GM23338 (cell line): ENCODE data around the gene GRK5.

Experiments
- CREB1 ChIP-seq: fragments of 250-450 bp; sonication (Bioruptor Pico); IDR thresholded peaks from 2 replicates; pipeline ENCODE4 v1.5.0; 2020; ENCODE audit warnings: low read depth, mild to moderate bottlenecking, moderate library complexity
- EZH2 ChIP-seq: fragments of 200-600 bp; sonication (generic); IDR thresholded peaks from one replicate; pipeline ENCODE4 v1.8.0; 2017; ENCODE audit warnings: antibody characterized with exemption, mild to moderate bottlenecking, low read depth; ENCODE audit not compliant: unreplicated experiment
- EZH2phosphoT487 ChIP-seq: fragments of 200-600 bp; sonication (generic); IDR thresholded peaks from one replicate; pipeline ENCODE4 v1.8.1; 2018; ENCODE audit warnings: antibody characterized with exemption; ENCODE audit not compliant: unreplicated experiment
- JUNB ChIP-seq: IDR thresholded peaks from one replicate; pipeline ENCODE4 v1.6.1; 2016; ENCODE audit warnings: antibody characterized with exemption; ENCODE audit not compliant: unreplicated experiment
- POLR2AphosphoS5 ChIP-seq: IDR thresholded peaks from 2 replicates; pipeline ENCODE4 v1.6.1; 2016; ENCODE audit warnings: antibody characterized with exemption, low read depth
- ZNF114 ChIP-seq: fragments of 250-450 bp; sonication (Bioruptor Pico); IDR thresholded peaks from 2 replicates; pipeline ENCODE4 v1.5.0; 2020; ENCODE audit warnings: mild to moderate bottlenecking, moderate library complexity
- ZNF331 ChIP-seq: fragments of 250-450 bp; sonication (Bioruptor Pico); IDR thresholded peaks from 2 replicates; pipeline ENCODE4 v1.5.0; 2020; ENCODE audit warnings: low read depth, mild to moderate bottlenecking, moderate library complexity
- TF ChIP-seq, protein P1 (sequence below), 2 experiments: fragments of 200-600 bp in 1 of 2; sonication (generic) in 1 of 2; conservative IDR thresholded peaks; 2 replicates each; pipeline versions ENCODE4 v1.5.1 to v1.6.1; 2016 to 2017; ENCODE audit warnings: antibody characterized with exemption in 2 of 2, low read depth in 2 of 2, mild to moderate bottlenecking in 2 of 2, moderate library complexity in 1 of 2
- TF ChIP-seq, protein P2 (sequence below): IDR thresholded peaks from one replicate; pipeline ENCODE4 v1.6.1; 2018; ENCODE audit warnings: antibody characterized with exemption; ENCODE audit not compliant: unreplicated experiment
- TF ChIP-seq, protein P3 (sequence below): IDR thresholded peaks from 2 replicates; pipeline ENCODE4 v1.6.1; 2016; ENCODE audit warnings: antibody characterized with exemption

DNA sequence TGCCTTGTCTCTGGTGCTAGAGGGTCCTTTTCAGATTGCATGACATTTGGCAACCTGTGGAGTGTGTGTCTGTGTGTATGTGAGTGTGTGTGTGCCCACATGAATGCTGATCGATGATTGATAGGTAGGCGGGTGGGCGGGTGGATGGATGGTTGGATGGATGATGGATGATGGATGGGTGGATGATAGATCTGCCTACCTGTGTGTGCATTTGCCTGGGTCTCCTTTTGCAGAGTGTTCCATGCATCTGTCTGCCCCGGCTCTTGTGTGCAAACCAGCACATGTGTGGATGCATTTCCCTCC, 235.3 kb downstream of the GRK5 start:
- TF ChIP-seq, protein P1, sequence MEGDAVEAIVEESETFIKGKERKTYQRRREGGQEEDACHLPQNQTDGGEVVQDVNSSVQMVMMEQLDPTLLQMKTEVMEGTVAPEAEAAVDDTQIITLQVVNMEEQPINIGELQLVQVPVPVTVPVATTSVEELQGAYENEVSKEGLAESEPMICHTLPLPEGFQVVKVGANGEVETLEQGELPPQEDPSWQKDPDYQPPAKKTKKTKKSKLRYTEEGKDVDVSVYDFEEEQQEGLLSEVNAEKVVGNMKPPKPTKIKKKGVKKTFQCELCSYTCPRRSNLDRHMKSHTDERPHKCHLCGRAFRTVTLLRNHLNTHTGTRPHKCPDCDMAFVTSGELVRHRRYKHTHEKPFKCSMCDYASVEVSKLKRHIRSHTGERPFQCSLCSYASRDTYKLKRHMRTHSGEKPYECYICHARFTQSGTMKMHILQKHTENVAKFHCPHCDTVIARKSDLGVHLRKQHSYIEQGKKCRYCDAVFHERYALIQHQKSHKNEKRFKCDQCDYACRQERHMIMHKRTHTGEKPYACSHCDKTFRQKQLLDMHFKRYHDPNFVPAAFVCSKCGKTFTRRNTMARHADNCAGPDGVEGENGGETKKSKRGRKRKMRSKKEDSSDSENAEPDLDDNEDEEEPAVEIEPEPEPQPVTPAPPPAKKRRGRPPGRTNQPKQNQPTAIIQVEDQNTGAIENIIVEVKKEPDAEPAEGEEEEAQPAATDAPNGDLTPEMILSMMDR (conservative IDR thresholded peaks at IDR 0.05; ENCODE audit: low read depth in 2 of 2), result no peak
- TF ChIP-seq, protein P2, sequence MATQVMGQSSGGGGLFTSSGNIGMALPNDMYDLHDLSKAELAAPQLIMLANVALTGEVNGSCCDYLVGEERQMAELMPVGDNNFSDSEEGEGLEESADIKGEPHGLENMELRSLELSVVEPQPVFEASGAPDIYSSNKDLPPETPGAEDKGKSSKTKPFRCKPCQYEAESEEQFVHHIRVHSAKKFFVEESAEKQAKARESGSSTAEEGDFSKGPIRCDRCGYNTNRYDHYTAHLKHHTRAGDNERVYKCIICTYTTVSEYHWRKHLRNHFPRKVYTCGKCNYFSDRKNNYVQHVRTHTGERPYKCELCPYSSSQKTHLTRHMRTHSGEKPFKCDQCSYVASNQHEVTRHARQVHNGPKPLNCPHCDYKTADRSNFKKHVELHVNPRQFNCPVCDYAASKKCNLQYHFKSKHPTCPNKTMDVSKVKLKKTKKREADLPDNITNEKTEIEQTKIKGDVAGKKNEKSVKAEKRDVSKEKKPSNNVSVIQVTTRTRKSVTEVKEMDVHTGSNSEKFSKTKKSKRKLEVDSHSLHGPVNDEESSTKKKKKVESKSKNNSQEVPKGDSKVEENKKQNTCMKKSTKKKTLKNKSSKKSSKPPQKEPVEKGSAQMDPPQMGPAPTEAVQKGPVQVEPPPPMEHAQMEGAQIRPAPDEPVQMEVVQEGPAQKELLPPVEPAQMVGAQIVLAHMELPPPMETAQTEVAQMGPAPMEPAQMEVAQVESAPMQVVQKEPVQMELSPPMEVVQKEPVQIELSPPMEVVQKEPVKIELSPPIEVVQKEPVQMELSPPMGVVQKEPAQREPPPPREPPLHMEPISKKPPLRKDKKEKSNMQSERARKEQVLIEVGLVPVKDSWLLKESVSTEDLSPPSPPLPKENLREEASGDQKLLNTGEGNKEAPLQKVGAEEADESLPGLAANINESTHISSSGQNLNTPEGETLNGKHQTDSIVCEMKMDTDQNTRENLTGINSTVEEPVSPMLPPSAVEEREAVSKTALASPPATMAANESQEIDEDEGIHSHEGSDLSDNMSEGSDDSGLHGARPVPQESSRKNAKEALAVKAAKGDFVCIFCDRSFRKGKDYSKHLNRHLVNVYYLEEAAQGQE, result no peak
- TF ChIP-seq EZH2, result no peak
- no peak for TF ChIP-seq POLR2AphosphoS5
- no peak for TF ChIP-seq JUNB
- no peak for TF ChIP-seq EZH2phosphoT487
- TF ChIP-seq ZNF114, result no peak
- TF ChIP-seq CREB1, result no peak
- TF ChIP-seq ZNF331, result no peak
- TF ChIP-seq, protein P3, sequence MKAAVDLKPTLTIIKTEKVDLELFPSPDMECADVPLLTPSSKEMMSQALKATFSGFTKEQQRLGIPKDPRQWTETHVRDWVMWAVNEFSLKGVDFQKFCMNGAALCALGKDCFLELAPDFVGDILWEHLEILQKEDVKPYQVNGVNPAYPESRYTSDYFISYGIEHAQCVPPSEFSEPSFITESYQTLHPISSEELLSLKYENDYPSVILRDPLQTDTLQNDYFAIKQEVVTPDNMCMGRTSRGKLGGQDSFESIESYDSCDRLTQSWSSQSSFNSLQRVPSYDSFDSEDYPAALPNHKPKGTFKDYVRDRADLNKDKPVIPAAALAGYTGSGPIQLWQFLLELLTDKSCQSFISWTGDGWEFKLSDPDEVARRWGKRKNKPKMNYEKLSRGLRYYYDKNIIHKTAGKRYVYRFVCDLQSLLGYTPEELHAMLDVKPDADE, result no peak
